Mesodermal cell (in vitro differentiated cells): Measurements from ENCODE around the gene CACNA1E.

Source experiments
- H3K27ac ChIP-seq: 2 replicates; pipeline ENCODE4 v1.7.0; 2013; ENCODE audit warnings: mild to moderate bottlenecking, low read depth, low read length, moderate library complexity; ENCODE audit not compliant: severe bottlenecking
- H3K36me3 ChIP-seq: 2 replicates; pipeline ENCODE4 v1.7.1; 2013; ENCODE audit warnings: mild to moderate bottlenecking, low read length, moderate library complexity; ENCODE audit not compliant: control insufficient read depth, insufficient read depth
- H3K4me1 ChIP-seq: one replicate; pipeline ENCODE4 v1.7.1; 2013; ENCODE audit warnings: mild to moderate bottlenecking, low read length; ENCODE audit not compliant: insufficient read depth, control insufficient read depth, poor library complexity, severe bottlenecking
- H3K4me3 ChIP-seq: 2 replicates; pipeline ENCODE4 v1.7.0; 2013; ENCODE audit warnings: low read length, control low read depth, mild to moderate bottlenecking; ENCODE audit not compliant: insufficient read depth, poor library complexity, severe bottlenecking; ENCODE audit errors: extremely low read depth
- H3K9me3 ChIP-seq: 2 replicates; pipeline ENCODE4 v1.7.1; 2013; ENCODE audit warnings: mild to moderate bottlenecking, low read length, moderate library complexity; ENCODE audit not compliant: control insufficient read depth
- WGBS, 2 experiments: methylation state at CpG; one replicate each; pipeline ENCODE4 v1.1.5; 2013; ENCODE audit warnings: missing lambda C conversion rate in 2 of 2; ENCODE audit not compliant: insufficient coverage in 2 of 2; 5-methylcytosine and 5-hydroxymethylcytosine counted together

CACNA1E gene

GRCh38 chr1:181730606-181731005 lies 247.3 kb downstream of the CACNA1E start:
- WGBS, 2 experiments = 90 to 98% methylated on average over 6 of the region's 7 CpGs
- no peaks in the 10 kb centered on the region for H3K9me3 ChIP-seq

GRCh38 chr1:181732218-181732990 lies 249.1 kb downstream of the CACNA1E start:
- Histone ChIP-seq H3K27ac (no peak overlapping the region), H3K4me3 (no peak overlapping the region), H3K4me1 (no peaks in the 10 kb centered on the region), H3K9me3 (no peaks in the 10 kb centered on the region), H3K36me3 (no peaks in the 10 kb centered on the region)
- WGBS, 2 experiments = 90 to 94% methylated on average over 22 to 31 of the region's 31 CpGs

More at GRCh38 chr1:181730606-181731005, 247.3 kb downstream of the CACNA1E start:
- no peak overlapping the region for H3K4me3 ChIP-seq
- peaks cover 5% of the 10 kb centered on the region for H3K4me1 ChIP-seq
- no peak overlapping the region for H3K27ac ChIP-seq
- H3K36me3 ChIP-seq = no peaks in the 10 kb centered on the region

DNA sequence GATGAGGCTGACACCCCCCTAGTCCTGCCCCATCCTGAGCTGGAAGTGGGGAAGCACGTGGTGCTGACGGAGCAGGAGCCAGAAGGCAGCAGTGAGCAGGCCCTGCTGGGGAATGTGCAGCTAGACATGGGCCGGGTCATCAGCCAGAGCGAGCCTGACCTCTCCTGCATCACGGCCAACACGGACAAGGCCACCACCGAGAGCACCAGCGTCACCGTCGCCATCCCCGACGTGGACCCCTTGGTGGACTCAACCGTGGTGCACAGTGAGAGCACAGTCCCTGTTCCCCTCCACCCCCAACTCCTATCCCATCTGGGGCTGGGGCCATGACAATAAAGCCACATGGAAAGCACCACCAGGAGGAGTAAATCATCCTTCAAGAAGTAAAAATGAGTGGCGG lies 250.2 kb downstream of the CACNA1E start:
- WGBS, 2 experiments = 90 to 92% methylated on average over 12 to 13 of the region's 14 CpGs
- Histone ChIP-seq H3K4me1 (no peaks in the 10 kb centered on the region), H3K9me3 (no peaks in the 10 kb centered on the region), H3K4me3 (no peak overlapping the region), H3K27ac (no peak overlapping the region), H3K36me3 (no peaks in the 10 kb centered on the region)

GRCh38 chr1:181737056-181737455 lies 253.7 kb downstream of the CACNA1E start:
- H3K4me3 ChIP-seq = no peak overlapping the region
- H3K9me3 ChIP-seq = no peaks in the 10 kb centered on the region
- 77 to 80% methylated on average over 2 to 4 of the region's 5 CpGs for WGBS, 2 experiments
- H3K4me1 ChIP-seq = no peaks in the 10 kb centered on the region
- no peak overlapping the region for H3K27ac ChIP-seq
- H3K36me3 ChIP-seq = no peaks in the 10 kb centered on the region

DNA sequence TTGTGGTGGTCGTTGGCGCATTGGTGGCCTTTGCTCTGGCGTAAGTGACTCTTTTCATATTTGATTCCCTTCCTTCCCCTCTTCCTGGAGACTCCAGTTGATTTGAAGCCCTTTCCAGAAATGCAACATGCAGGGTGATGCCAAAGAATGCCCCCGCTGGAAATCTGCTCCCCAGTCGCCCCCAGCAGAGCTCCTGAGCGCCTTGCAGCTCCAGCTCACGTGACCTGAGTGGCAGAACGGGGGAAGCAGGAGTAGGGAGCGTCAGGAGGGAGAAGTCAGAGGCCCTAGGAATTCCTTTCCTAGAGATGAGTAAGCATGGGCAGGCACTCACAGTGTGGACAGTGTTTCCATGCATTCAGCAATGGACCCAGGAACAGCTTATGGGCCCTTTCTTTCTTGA lies 255.9 kb downstream of the CACNA1E start:
- WGBS, 2 experiments = 88 to 91% methylated on average over 9 of the region's 9 CpGs
- H3K4me1 ChIP-seq = no peaks in the 10 kb centered on the region
- no peak overlapping the region for H3K4me3 ChIP-seq
- H3K27ac ChIP-seq = no peak overlapping the region
- no peaks in the 10 kb centered on the region for H3K9me3 ChIP-seq
- no peaks in the 10 kb centered on the region for H3K36me3 ChIP-seq

DNA sequence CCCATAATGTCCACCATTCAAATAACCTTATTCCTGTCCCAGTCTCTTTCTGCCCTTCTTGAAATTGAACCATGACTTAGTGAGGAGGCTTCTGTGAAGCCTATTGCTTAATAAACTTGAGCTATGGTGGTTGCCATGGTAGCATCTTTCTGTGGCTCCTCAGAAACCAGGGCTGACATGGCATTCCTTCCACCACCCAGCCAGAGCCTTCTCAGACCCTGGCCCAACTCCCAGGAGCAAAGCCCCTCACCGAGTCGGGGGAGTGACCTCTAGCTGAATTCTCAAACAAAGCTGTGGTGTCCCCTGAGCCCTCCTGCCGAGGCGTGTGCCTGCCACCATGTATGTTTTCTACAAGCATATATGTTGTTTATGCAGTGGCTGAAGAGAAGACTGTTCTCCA lies 259.1 kb downstream of the CACNA1E start:
- Histone ChIP-seq H3K4me3 (no peak overlapping the region), H3K9me3 (no peaks in the 10 kb centered on the region), H3K36me3 (no peaks in the 10 kb centered on the region), H3K4me1 (no peaks in the 10 kb centered on the region), H3K27ac (no peak overlapping the region)
- WGBS, 2 experiments = 80 to 100% methylated on average over 1 to 2 of the region's 4 CpGs

DNA sequence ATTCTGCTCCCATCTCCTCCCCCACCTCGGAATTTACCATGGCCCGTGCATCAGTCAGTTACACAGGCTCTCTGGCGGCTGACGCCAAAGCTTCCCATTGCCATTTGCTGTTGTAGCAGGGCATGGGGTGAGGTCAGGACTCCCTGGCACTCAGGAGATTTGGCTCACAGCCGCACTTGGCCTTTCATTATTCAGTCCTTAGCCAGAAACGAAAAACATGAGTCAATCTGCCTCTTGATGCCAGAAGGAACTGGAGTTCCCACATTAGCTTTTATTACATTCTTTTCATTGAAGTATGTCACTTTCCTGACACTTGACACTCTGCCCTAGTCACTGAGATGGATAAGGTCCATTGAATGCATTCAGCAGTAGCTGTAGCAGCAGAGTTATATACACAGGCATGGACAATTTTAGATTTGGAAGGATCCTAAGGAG lies 260.6 kb downstream of the CACNA1E start:
- no peak overlapping the region for H3K27ac ChIP-seq
- WGBS, 2 experiments = 77 to 100% methylated on average over 4 to 6 of the region's 6 CpGs
- H3K36me3 ChIP-seq = no peaks in the 10 kb centered on the region
- H3K4me1 ChIP-seq = no peaks in the 10 kb centered on the region
- H3K4me3 ChIP-seq = no peak overlapping the region
- no peaks in the 10 kb centered on the region for H3K9me3 ChIP-seq

- Histone ChIP-seq H3K27ac (no peak overlapping the region), H3K9me3 (no peaks in the 10 kb centered on the region), H3K36me3 (no peaks in the 10 kb centered on the region), H3K4me1 (no peaks in the 10 kb centered on the region), H3K4me3 (no peak overlapping the region)
- 100% methylated on average over 1 of the region's 2 CpGs; no CpG with 5 or more reads in 1 of the 2 experiments for WGBS, 2 experiments
Measured at GRCh38 chr1:181746224-181746623, 262.9 kb downstream of the CACNA1E start.

GRCh38 chr1:181748013-181748412 lies 264.7 kb downstream of the CACNA1E start:
- Histone ChIP-seq H3K27ac (no peak overlapping the region), H3K9me3 (no peaks in the 10 kb centered on the region), H3K4me3 (no peak overlapping the region), H3K4me1 (no peaks in the 10 kb centered on the region), H3K36me3 (no peaks in the 10 kb centered on the region)
- no CpG with 5 or more reads among the region's 2 CpGs for WGBS, 2 experiments

DNA sequence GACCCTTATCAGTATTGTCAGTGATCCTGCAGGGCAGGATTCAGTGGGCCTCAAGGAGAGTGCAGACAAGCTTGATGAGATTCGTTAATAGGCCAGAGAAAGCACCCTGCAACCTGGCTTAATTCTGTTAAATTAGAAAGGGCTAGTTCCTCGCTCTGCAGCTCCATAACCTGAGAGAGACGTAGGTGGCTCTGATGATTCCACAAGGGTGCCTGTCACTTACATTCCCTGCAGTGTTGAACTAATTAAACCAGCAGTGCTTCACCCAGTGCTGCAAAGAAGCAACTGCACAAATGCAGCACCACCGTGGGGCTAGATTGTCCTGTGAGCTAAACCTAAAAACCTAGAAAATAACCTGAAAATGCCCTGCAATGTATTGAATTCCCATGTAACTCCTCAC lies 270.8 kb downstream of the CACNA1E start:
- H3K9me3 ChIP-seq = no peaks in the 10 kb centered on the region
- no peaks in the 10 kb centered on the region for H3K36me3 ChIP-seq
- 72 to 81% methylated on average over 3 to 4 of the region's 4 CpGs for WGBS, 2 experiments
- no peaks in the 10 kb centered on the region for H3K4me1 ChIP-seq
- H3K4me3 ChIP-seq = no peak overlapping the region
- H3K27ac ChIP-seq = no peak overlapping the region

DNA sequence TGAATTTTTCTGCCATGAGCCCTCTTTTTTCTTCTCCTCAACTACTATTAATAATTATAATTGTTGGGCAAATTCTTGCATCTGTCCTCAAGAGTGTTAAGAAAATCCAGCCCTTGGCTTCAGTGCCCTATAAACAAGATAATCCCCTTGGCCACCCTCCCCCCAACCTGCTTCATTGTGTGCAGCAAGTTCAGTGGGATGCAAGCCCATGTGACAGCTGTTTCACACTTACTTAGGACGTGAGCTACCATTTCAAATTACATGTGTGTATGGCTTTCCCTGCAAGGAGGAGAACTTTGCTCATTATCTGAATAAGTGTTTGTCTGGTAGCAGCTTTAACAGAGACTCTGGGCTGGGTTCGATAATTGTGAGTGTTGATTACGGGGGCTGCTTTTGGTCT lies 276.2 kb downstream of the CACNA1E start:
- Histone ChIP-seq H3K36me3 (no peaks in the 10 kb centered on the region), H3K4me1 (no peaks in the 10 kb centered on the region), H3K27ac (no peak overlapping the region), H3K4me3 (no peak overlapping the region), H3K9me3 (no peaks in the 10 kb centered on the region)
- 62 to 83% methylated on average over 2 to 3 of the region's 3 CpGs for WGBS, 2 experiments
